CD4-positive, CD25-positive, alpha-beta regulatory T cell (primary cell): ENCODE data around the gene DDX18. TPM values are rescaled to one million over a fixed set of nuclear protein-coding genes. Genes with fewer than 3 reads are reported as not detected.

Source experiments
- ATAC-seq, 2 donors: fragments of 150-1000 bp; cut with Tn5 transposase; one replicate each; pipeline ENCODE4 v1.10.0; 2021; ENCODE audit warnings: low read depth in 2 of 2, moderate number of reproducible peaks in 2 of 2, moderate library complexity in 1 of 2
- DNase-seq, 3 donors: peaks; one replicate each; pipeline versions ENCODE4 v3.0.0 to v3.0.0-alpha.2; 2012 to 2022; ENCODE audit warnings: mixed read lengths in 1 of 3
- H3K27ac ChIP-seq: one replicate; pipeline ENCODE4 v1.7.0; 2013; ENCODE audit warnings: mild to moderate bottlenecking, low read length; ENCODE audit not compliant: insufficient read depth, poor library complexity, severe bottlenecking
- H3K27me3 ChIP-seq: one replicate; pipeline ENCODE4 v1.7.0; 2013; ENCODE audit warnings: low read length; ENCODE audit not compliant: control insufficient read depth, insufficient read depth
- H3K36me3 ChIP-seq: one replicate; pipeline ENCODE4 v1.7.0; 2013; ENCODE audit warnings: mild to moderate bottlenecking, low read length, moderate library complexity; ENCODE audit not compliant: control insufficient read depth, insufficient read depth
- H3K4me1 ChIP-seq: 2 replicates; pipeline ENCODE4 v1.7.0; 2013; ENCODE audit warnings: mild to moderate bottlenecking, low read length; ENCODE audit not compliant: insufficient read depth, control insufficient read depth, poor library complexity, severe bottlenecking
- H3K4me3 ChIP-seq: one replicate; pipeline ENCODE4 v1.7.0; 2013; ENCODE audit warnings: low read depth, mild to moderate bottlenecking, low read length, moderate library complexity
- H3K9me3 ChIP-seq, 2 experiments: 1 replicate in 1 of 2; 2 replicates in 1 of 2; pipeline ENCODE4 v1.7.0; 2013; ENCODE audit warnings: low read length in 2 of 2, mild to moderate bottlenecking in 1 of 2, moderate library complexity in 1 of 2; ENCODE audit not compliant: control insufficient read depth in 2 of 2
- H3K27ac Mint-ChIP-seq, 3 donors: one replicate each; pipeline ENCODE4 v1.8.0; 2020 to 2022; ENCODE audit warnings: mild to moderate bottlenecking in 3 of 3, mixed read lengths in 3 of 3, moderate library complexity in 2 of 3
- H3K27me3 Mint-ChIP-seq: one replicate; pipeline ENCODE4 v1.8.0; 2022; ENCODE audit warnings: mild to moderate bottlenecking, mixed read lengths
- H3K36me3 Mint-ChIP-seq: one replicate; pipeline ENCODE4 v1.8.0; 2020; ENCODE audit warnings: mixed read lengths
- H3K4me1 Mint-ChIP-seq, 4 donors: one replicate each; pipeline ENCODE4 v1.8.0; 2020 to 2022; ENCODE audit warnings: mixed read lengths in 4 of 4, mild to moderate bottlenecking in 1 of 4
- H3K4me3 Mint-ChIP-seq, 4 donors: one replicate each; pipeline ENCODE4 v1.8.0; 2020 to 2022; ENCODE audit warnings: mild to moderate bottlenecking in 4 of 4, mixed read lengths in 4 of 4, moderate library complexity in 3 of 4
- H3K9me3 Mint-ChIP-seq, 7 donors: one replicate each; pipeline ENCODE4 v1.8.0; 2020 to 2022; ENCODE audit warnings: mixed read lengths in 7 of 7, mild to moderate bottlenecking in 3 of 7, moderate library complexity in 2 of 7
- polyA plus RNA-seq, 4 donors: library from polyadenylated mRNA; unstranded; fragments of 300-500 nt; fragmentation: Illumina TruSeq; gene quantifications; one replicate each; pipeline ENCODE4 v1.2.3, GENCODE V29; 2021
- total RNA-seq: library from RNA; stranded (reverse); gene quantifications from one replicate; pipeline ENCODE4 v1.2.3, GENCODE V29; 2022

The DDX18 gene
- total and polyA plus RNA-seq, 5 donors from 2014 or later, result 35.6 to 120 (median 39.6) TPM

DNA sequence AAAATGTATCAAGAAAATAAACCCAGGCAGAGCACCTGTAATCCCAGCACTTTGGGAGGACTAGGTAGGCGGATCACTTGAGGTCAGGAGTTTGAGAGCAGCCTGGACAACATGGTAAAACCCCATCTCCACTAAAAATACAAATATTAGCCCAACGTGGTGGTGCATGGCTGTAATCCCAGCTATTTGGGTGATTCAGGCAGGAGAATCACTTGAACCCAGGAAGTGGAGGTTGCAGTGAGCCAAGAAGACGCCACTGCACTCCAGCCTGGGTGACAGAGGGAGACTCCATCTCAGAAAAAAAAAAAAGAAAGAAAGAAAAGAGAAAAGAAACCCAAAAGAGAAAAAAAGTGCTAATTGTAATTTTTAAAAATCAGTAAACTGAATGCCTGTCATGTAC is 41.4 kb downstream of the DDX18 start:
- Histone ChIP-seq H3K27me3 (peaks cover 8% of the 10 kb centered on the region), H3K9me3 (no peaks in the 10 kb centered on the region), H3K4me1 (no peaks in the 10 kb centered on the region), H3K4me3 (no peak overlapping the region), H3K27ac (no peak overlapping the region), H3K36me3 (no peaks in the 10 kb centered on the region)
- ATAC-seq, result no peak
- DNase-seq, result no peak
- H3K9me3 Mint-ChIP-seq, result peaks cover 0 to 3% (median 0%) of the 10 kb centered on the region in 7 donors
- no peak overlapping the region for H3K27ac Mint-ChIP-seq
- no peak overlapping the region for H3K4me3 Mint-ChIP-seq
- peaks cover 37% of the 10 kb centered on the region for H3K27me3 Mint-ChIP-seq
- H3K36me3 Mint-ChIP-seq, result no peaks in the 10 kb centered on the region
- no peaks in the 10 kb centered on the region for H3K4me1 Mint-ChIP-seq

DNA sequence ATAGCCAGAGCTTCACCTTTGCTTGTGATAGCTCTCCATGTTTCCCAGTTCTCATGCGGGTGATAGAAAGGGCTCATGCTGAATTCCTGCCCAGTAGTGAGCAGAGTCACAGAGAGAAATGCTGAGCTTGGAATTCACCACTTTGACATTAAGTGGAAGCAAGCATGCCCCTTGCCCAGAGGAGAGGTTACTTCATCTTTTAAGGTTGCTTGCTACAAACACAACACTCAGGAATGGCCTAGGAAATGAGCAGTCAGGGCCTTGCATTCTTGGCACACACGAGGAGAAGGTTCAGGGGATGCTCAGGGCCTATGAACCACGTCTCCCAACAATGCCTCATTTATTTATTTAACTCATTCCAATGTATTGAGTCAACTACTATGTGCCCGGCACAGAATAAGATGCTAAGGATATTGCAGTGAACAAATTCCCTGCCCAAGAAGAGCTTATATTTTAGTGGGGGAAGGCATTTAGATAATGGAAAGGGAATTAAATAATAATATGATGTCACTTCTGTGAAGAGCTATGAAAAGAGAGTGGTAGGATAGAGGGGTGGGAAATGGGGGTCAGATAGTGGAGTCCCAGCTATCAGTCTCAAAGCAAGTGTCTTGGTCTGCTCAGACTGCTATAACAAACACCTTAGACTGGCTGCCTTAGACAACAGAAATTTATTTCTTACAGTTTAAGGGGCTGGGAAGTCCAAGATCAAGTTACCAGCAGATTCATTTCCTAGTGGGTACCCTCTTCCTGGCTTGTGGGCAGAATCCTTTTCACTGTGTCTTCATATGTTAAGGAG is 42.1 kb downstream of the DDX18 start:
- H3K4me1 Mint-ChIP-seq, result no peaks in the 10 kb centered on the region
- no peaks in the 10 kb centered on the region for H3K4me1 ChIP-seq
- DNase-seq, result no peak
- H3K4me3 Mint-ChIP-seq, result no peak overlapping the region
- H3K36me3 ChIP-seq, result no peaks in the 10 kb centered on the region
- peaks cover 32% of the 10 kb centered on the region for H3K27me3 Mint-ChIP-seq
- no peak overlapping the region for H3K27ac Mint-ChIP-seq
- no peak for ATAC-seq
- H3K4me3 ChIP-seq, result no peak overlapping the region
- H3K27ac ChIP-seq, result no peak overlapping the region
- H3K9me3 ChIP-seq, result no peaks in the 10 kb centered on the region
- peaks cover 8% of the 10 kb centered on the region for H3K27me3 ChIP-seq
- no peaks in the 10 kb centered on the region for H3K36me3 Mint-ChIP-seq
- peaks cover 0 to 3% (median 0%) of the 10 kb centered on the region in 7 donors for H3K9me3 Mint-ChIP-seq

DNA sequence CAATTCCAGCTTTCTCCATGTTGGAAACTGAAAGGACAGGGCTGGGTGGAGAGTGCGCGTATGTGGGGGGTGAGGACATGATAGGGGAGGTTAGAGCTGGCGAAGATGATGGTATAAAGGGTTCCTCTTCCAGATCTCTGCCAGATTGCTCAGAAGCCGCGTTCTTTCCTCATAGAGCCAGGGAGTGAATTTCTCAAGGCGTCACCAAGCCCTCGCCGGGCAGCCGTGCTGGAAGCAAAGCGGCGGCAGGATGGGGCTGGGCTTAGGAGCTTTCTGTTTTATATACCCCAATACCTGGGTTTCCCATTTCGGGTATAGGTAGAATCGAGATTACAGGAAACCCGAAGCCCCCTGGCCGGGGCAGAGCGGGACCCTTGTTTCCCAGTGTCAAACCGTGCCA is 43.8 kb downstream of the DDX18 start:
- peaks cover 3% of the 10 kb centered on the region for H3K27me3 ChIP-seq
- Mint-ChIP-seq H3K27me3 (peaks cover 22% of the 10 kb centered on the region), H3K4me3 (no peak overlapping the region), H3K4me1 (no peaks in the 10 kb centered on the region), H3K36me3 (no peaks in the 10 kb centered on the region), H3K9me3 (peaks cover 0 to 3% (median 0%) of the 10 kb centered on the region in 7 donors), H3K27ac (no peak overlapping the region)
- no peaks in the 10 kb centered on the region for H3K9me3 ChIP-seq
- H3K36me3 ChIP-seq, result no peaks in the 10 kb centered on the region
- no peaks in the 10 kb centered on the region for H3K4me1 ChIP-seq
- ATAC-seq (no peak), DNase-seq (no peak)
- H3K4me3 ChIP-seq, result no peak overlapping the region
- no peak overlapping the region for H3K27ac ChIP-seq

DNA sequence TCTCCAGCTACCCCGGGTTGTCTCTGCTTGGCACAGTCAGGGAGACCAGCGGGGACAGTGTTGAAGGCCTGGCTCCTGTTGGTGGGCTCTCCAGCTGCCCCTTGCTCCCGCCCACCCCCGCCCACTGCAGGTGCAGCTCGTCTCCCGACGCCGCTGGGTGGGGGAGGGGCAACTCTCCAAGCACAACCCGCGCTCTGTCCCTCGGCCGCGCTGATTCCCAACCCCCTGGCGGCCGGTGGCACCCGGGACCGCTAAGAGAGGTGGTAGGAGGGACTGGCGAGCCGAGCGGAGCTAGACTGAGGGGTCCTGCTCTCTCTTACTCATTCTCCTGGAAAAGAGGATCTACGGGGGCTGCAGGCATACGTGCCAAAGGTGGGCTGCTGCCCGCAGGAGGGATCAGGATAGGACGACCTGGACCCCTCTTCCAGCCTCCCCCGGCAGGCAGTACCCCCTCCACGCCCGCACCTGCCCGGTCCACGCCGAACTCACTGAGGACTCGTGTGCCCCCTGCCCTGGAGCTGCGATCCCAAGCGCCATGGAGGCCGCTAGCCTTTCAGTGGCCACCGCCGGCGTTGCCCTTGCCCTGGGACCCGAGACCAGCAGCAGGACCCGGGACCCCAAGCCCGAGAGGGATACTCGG is 44.5 kb downstream of the DDX18 start:
- no peaks in the 10 kb centered on the region for H3K9me3 ChIP-seq
- DNase-seq, result no peak
- H3K27me3 Mint-ChIP-seq, result peaks cover 18% of the 10 kb centered on the region
- H3K4me3 ChIP-seq, result no peak overlapping the region
- H3K4me1 ChIP-seq, result no peaks in the 10 kb centered on the region
- H3K27ac ChIP-seq, result no peak overlapping the region
- H3K27me3 ChIP-seq, result peaks cover 3% of the 10 kb centered on the region
- H3K36me3 ChIP-seq, result no peaks in the 10 kb centered on the region
- H3K4me3 Mint-ChIP-seq, result no peak overlapping the region
- H3K27ac Mint-ChIP-seq, result no peak overlapping the region
- H3K36me3 Mint-ChIP-seq, result no peaks in the 10 kb centered on the region
- H3K4me1 Mint-ChIP-seq, result no peaks in the 10 kb centered on the region
- ATAC-seq, result no peak
- H3K9me3 Mint-ChIP-seq, result peaks cover 0 to 3% (median 0%) of the 10 kb centered on the region in 7 donors

DNA sequence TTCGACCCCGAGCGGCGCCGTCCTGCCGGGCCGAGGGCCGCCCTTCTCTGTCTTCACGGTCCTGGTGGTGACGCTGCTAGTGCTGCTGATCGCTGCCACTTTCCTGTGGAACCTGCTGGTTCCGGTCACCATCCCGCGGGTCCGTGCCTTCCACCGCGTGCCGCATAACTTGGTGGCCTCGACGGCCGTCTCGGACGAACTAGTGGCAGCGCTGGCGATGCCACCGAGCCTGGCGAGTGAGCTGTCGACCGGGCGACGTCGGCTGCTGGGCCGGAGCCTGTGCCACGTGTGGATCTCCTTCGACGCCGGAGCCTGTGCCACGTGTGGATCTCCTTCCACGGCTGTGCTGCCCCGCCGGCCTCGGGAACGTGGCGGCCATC is 45.0 kb downstream of the DDX18 start:
- no peaks in the 10 kb centered on the region for H3K4me1 Mint-ChIP-seq
- Histone ChIP-seq H3K27ac (no peak overlapping the region), H3K27me3 (peaks cover 3% of the 10 kb centered on the region), H3K4me1 (no peaks in the 10 kb centered on the region), H3K9me3 (no peaks in the 10 kb centered on the region), H3K36me3 (no peaks in the 10 kb centered on the region), H3K4me3 (no peak overlapping the region)
- ATAC-seq (no peak), DNase-seq (no peak)
- peaks cover 17% of the 10 kb centered on the region for H3K27me3 Mint-ChIP-seq
- no peaks in the 10 kb centered on the region for H3K36me3 Mint-ChIP-seq
- no peak overlapping the region for H3K4me3 Mint-ChIP-seq
- H3K9me3 Mint-ChIP-seq, result peaks cover 0 to 3% (median 0%) of the 10 kb centered on the region in 7 donors
- no peak overlapping the region for H3K27ac Mint-ChIP-seq

DNA sequence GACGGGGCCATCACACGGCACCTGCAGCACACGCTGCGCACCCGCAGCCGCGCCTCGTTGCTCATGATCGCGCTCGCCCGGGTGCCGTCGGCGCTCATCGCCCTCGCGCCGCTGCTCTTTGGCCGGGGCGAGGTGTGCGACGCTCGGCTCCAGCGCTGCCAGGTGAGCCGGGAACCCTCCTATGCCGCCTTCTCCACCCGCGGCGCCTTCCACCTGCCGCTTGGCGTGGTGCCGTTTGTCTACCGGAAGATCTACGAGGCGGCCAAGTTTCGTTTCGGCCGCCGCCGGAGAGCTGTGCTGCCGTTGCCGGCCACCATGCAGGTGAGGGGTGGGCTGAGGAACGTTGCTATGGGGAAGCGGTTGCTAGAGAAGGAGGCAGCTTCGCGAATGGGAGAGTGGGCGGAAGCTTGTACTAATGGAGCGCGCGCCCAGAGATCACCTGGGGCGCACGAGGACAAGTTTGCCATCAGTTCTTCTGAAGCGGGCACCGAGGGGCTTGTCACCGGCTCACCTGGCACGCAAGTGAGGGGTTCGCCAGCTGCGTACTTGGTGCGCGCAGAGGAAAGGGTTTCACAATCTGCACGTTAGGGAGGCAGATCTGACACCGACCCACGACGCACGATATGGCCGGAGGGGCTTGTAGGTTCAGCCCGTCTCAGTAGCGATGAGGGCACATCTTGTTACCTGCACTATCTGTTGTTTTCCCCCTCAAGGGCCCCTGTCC is 45.6 kb downstream of the DDX18 start:
- H3K27me3 ChIP-seq, result no peaks in the 10 kb centered on the region
- H3K4me3 Mint-ChIP-seq, result no peak overlapping the region

DNA sequence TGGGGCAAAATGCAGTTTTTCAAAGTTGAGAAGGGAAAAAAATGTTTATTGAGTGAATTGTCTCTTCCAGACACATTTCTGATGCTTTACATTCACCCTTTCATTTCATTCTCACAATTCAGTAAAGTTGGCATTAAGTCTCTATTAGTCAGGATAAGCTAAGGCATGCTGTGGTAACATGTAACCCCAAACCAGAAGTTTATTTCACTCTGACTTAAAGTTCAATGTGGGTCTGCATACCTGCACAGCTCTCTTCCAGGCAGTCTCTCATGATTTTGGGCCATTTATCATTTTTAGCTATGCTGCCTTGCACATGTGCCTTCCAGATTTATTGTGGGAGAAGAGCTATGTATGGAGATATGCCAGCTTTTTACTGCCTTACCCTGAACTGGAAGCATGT is 48.0 kb downstream of the DDX18 start:
- H3K36me3 Mint-ChIP-seq, result no peaks in the 10 kb centered on the region
- no peak overlapping the region for H3K27ac Mint-ChIP-seq

More for the DNA sequence above, 45.6 kb downstream of the DDX18 start:
- Histone ChIP-seq H3K9me3 (no peaks in the 10 kb centered on the region), H3K36me3 (no peaks in the 10 kb centered on the region), H3K27ac (no peak overlapping the region), H3K4me3 (no peak overlapping the region), H3K4me1 (no peaks in the 10 kb centered on the region)
- peaks cover 0 to 3% (median 0%) of the 10 kb centered on the region in 7 donors for H3K9me3 Mint-ChIP-seq
- no peaks in the 10 kb centered on the region for H3K36me3 Mint-ChIP-seq
- ATAC-seq, result no peak
- DNase-seq, result no peak
- no peak overlapping the region for H3K27ac Mint-ChIP-seq
- H3K4me1 Mint-ChIP-seq, result no peaks in the 10 kb centered on the region
- H3K27me3 Mint-ChIP-seq, result peaks cover 17% of the 10 kb centered on the region

More for the DNA sequence above, 48.0 kb downstream of the DDX18 start:
- Histone ChIP-seq H3K4me3 (no peak overlapping the region), H3K9me3 (no peaks in the 10 kb centered on the region), H3K4me1 (no peaks in the 10 kb centered on the region), H3K36me3 (no peaks in the 10 kb centered on the region), H3K27me3 (no peaks in the 10 kb centered on the region), H3K27ac (no peak overlapping the region)
- no peak for ATAC-seq
- DNase-seq, result no peak
- Mint-ChIP-seq H3K4me3 (no peak overlapping the region), H3K9me3 (peaks cover 0 to 3% (median 2%) of the 10 kb centered on the region in 7 donors), H3K27me3 (peaks cover 7% of the 10 kb centered on the region), H3K4me1 (no peaks in the 10 kb centered on the region)
